Activated CD4-positive, alpha-beta T cell treated with anti-CD3 and anti-CD28 coated beads, Interleukin-2, amount 50 U/mL, for 4 hours (primary cell): ENCODE results near the gene LPAR1.

Experiments
- DNase-seq, 2 experiments: peaks; one replicate each; pipeline ENCODE4 v3.0.0-alpha.2; 2020

The LPAR1 gene

GRCh38 chr9:110997847-110998246, 40.4 kb downstream of the LPAR1 start:
- no peak for DNase-seq

GRCh38 chr9:110996436-110997220, 41.6 kb downstream of the LPAR1 start:
- no peak for DNase-seq

- DNase-seq = no peak
Observed at GRCh38 chr9:110995420-110996340, 42.6 kb downstream of the LPAR1 start.

DNA sequence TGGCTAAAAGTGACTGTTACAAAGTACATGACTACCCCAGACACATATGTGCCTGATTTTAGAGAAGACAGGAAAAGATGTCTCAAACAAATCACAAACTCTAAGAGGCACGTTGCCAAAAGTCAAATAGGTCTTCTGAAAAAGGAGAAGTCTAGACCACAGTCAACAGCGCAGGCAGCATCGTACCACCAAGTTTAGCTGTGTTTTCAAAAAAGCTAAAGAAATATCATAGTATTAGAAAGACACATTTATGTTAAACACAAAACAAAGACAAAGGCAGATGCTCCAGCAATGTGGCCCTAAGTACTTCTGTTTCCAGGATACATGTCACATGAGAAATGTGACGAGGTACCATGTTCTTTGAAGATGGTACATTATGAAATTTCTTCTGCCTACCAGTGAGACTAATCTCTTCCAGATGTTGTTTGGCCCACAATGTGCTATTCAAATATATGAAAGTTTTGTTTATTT, 43.5 kb downstream of the LPAR1 start:
- DNase-seq = no peak

- no peak for DNase-seq
Observed at GRCh38 chr9:110990481-110990880, 47.8 kb downstream of the LPAR1 start.

DNA sequence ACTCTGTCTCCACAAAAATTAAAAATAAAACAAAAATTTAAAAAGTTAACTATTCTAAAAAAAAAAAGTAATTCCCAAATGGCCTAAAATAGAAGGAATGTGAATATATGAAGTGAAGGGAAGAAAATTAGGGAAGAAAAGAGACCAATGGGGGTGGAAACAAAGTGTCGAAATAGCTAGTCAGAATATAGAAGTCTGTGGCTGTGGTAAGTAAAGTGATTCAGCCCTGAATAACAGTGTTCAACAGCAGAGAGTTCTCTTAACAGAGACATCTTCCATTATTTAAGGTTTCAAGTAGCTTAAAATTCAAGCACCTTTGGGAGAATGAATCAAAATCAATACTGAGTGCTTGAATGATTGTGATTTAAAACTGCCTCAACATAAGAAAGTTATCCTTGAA, 51.7 kb downstream of the LPAR1 start:
- no peak for DNase-seq

DNA sequence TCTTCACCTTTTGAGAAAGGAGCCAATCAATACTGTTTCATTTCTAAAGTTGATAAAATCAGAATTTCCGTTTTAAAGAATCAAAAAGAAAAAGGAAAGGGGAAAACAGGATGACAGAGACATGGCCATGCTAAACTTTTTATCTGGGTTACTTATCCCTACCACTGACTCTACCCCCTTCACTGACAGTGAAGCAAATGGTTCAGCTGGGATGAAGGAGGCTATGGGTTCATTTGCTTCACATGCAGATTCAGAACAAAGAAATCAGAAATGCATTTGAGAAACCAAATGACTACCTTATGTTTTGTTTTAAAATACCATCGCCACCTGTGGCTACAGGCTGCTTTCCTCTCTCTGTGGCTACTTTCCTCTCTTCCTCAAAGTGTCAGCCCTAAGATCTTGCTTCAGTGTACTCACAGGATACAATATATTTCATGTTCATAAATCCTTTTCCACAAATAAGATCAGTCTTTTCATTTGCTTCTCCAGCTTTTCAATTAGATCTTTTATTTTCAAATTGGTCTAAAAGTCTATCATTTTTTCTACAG, 53.3 kb downstream of the LPAR1 start:
- DNase-seq = no peak

GRCh38 chr9:110980261-110980660, 58.0 kb downstream of the LPAR1 start:
- no peak for DNase-seq

DNA sequence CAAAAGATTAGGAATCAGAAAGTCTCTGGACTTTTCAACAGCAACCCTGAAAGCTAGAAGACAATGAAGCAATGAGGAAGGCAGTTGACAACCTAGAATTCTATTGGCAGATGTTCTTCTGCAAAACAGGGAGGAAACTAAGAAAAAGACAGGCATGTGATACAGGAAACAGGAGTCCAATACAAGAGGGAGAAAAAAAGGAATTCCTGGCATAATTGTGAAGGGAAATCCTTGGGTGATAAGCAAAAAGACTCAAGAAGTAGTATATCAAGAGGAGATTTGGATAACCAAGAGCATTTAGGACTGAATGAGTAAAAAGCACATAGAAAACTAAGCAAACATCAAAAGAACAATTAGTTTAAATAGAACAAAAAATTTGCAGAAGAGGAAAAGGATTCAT, 58.6 kb downstream of the LPAR1 start:
- DNase-seq = no peak

GRCh38 chr9:110978516-110978915, 59.8 kb downstream of the LPAR1 start:
- DNase-seq = no peak

DNA sequence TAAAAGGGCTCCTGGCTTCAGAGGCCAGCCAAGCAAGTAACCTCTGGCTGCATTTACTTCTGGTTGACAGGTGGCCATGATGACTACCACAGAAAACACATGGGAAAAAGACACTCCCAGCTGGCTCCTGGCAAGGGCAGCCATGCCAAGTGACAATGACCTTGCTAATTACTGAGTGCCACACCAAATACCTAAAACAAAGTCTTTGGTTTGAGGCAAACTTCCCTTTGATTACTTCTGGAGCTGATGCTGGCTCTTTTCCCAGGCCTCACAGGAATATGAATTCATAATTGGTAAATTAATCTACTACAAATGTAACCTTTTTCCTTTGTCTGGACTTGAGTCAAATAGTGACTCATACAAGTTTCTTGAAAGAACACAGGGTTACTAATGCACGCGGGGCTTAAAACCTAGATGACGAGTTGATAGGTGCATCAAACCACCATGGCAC, 61.0 kb downstream of the LPAR1 start:
- DNase-seq = no peak

GRCh38 chr9:110975969-110976368, 62.3 kb downstream of the LPAR1 start:
- no peak for DNase-seq

- no peak for DNase-seq
Observed at GRCh38 chr9:110975278-110975677, 63.0 kb downstream of the LPAR1 start.

DNA sequence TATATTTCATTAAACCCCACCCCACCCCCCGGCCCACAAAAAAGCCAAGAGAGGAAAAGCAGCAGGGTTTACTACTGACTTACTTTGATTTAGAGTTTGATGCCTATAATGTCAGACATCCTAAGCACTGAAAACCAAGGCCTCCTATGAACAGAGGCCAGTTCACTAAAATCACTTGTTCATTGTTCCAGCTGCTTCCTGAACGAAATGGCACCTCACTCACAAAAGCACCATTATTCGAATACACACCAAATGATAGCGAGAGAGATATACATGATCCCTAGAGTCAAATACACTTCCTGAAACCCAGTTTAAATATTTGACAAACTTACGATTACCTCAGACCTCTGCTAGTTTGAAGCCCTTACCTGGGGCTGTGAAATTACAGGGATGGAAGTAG, 66.6 kb downstream of the LPAR1 start:
- DNase-seq = no peak

DNA sequence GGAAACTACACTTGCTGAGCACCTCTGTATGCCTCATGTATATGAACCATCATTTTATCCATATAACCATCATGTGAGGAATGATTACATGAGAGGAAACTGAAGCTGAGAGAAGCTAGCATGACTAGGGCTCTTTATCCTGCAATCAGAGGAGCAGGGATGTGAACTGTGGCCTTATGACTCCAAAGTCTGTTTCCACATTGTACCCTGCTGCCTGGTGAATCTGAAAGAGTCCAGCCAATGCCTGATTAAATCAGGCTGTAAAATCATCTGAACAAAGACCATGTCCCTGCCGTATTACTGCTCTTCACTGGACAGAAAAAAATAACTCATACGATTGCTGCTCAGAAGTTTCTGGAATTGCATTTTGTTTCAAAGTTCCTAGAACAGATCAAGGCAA, 67.0 kb downstream of the LPAR1 start:
- no peak for DNase-seq

DNA sequence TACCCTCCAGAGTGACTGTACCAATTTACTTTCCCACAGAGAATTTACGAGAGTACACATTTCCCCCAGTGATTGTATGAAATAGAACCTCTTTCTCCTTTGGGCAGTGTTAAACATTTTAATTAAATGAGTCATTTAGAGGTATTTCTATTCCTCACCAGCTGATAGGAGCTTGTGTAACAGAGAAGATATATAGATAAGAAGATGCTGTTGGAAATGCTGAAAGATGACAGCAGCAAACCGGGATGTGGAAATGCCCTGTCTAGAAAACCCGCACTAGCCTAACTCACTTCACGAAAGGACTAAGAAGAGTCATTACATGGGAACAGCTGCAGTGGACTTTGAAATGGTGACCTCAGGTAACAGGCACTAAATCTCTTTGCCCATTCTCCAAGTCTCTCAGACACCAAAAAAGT, 68.3 kb downstream of the LPAR1 start:
- no peak for DNase-seq

GRCh38 chr9:110968096-110968495, 70.2 kb downstream of the LPAR1 start:
- DNase-seq = no peak

GRCh38 chr9:110967196-110967595, 71.1 kb downstream of the LPAR1 start:
- DNase-seq = no peak

DNA sequence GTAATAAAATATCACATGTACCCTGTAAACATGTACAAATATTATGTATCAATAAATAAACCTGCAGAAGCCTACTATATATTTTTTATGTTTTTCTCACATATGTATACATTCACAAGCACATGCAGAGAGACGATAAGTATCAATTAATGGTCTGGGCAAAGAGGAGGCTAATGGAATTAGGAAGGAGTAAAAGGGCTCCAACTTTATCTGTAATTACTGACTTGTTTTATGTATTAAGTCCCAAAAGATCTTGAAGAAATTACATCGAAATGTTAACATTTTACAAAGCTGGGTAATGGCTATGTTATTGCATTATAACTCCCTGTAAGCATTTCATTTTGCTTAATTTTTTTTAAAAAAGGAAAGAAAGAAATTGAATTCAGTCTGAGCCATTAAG, 78.0 kb downstream of the LPAR1 start:
- DNase-seq = no peak

DNA sequence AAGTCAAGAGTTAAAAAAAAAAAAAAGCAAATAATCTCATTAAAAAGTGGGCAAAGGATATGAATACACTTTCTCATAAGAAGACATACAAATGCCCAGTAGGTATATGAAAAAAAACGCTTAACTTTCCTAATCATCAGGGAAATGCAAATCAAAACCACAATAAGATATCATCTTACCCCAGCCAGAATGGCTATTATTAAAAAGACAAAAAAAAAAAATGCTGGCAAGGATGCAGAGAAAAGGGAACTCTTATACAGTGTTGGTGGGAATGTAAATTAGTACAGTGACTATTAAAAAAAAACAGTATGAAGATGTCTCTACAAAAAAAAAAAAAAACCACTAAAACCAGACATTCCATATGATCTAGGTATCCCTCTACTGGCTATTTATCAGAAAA, 79.4 kb downstream of the LPAR1 start:
- no peak for DNase-seq

DNA sequence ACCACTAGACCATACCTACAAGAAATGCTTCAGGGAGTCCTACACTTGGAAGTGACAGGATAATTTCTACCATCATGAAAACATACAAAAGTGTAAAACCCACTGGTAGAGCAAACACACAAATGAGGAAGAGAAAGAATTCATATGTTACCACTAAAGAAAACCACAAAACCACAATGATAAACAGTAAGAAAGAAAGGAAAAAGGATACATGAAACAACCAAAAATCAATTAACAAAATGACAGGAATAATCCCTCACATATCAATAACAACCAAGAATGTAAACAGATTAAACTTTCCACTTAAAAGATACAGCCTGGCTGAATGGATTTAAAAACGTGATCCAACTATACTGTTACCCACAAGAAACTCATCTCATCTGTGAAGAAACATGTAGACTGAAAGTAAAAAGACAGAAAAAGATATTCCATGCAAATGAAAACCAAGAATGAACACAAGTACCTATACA, 83.4 kb downstream of the LPAR1 start:
- DNase-seq = no peak

GRCh38 chr9:110952540-110952859, 85.8 kb downstream of the LPAR1 start:
- no peak for DNase-seq

- no peak for DNase-seq
Observed at GRCh38 chr9:110951805-110952539, 86.3 kb downstream of the LPAR1 start.
